Endothelial cell (in vitro differentiated cells): ENCODE data around the gene SCT. TPM values are rescaled to one million over a fixed set of nuclear protein-coding genes. Genes with fewer than 3 reads are reported as not detected.

ENCODE experiments used
- DNase-seq: peaks from one replicate; pipeline ENCODE4 v3.0.0; 2021; ENCODE audit warnings: low spot score
- H3K27ac Mint-ChIP-seq: one replicate; pipeline ENCODE4 v1.8.0; 2021; ENCODE audit warnings: mixed read lengths, inconsistent platforms; ENCODE audit not compliant: unreplicated experiment
- H3K27me3 Mint-ChIP-seq: one replicate; pipeline ENCODE4 v1.8.0; 2021; ENCODE audit warnings: mild to moderate bottlenecking, moderate library complexity, mixed read lengths, inconsistent platforms; ENCODE audit not compliant: unreplicated experiment
- H3K36me3 Mint-ChIP-seq: one replicate; pipeline ENCODE4 v1.8.0; 2021; ENCODE audit warnings: mild to moderate bottlenecking, low read depth, mixed read lengths, inconsistent platforms; ENCODE audit not compliant: unreplicated experiment
- H3K4me1 Mint-ChIP-seq: one replicate; pipeline ENCODE4 v1.8.0; 2021; ENCODE audit warnings: mild to moderate bottlenecking, mixed read lengths, inconsistent platforms; ENCODE audit not compliant: unreplicated experiment
- H3K4me3 Mint-ChIP-seq: one replicate; pipeline ENCODE4 v1.8.0; 2021; ENCODE audit warnings: mild to moderate bottlenecking, mixed read lengths, inconsistent platforms; ENCODE audit not compliant: unreplicated experiment
- H3K9me3 Mint-ChIP-seq: one replicate; pipeline ENCODE4 v1.8.0; 2021; ENCODE audit warnings: mixed read lengths, inconsistent platforms; ENCODE audit not compliant: unreplicated experiment
- total RNA-seq: library from RNA; stranded (reverse); fragmentation: NEBNext Ultra II Directional; extraction: Animal tissue kit (Norgen Biotek cat#: 25700); gene quantifications from one replicate; pipeline ENCODE4 v1.2.1, GENCODE V29; 2021; ENCODE audit not compliant: unreplicated experiment
- TF ChIP-seq, protein P1 (sequence below): fragments of 200-600 bp; sonication (generic); IDR thresholded peaks from one replicate; pipeline ENCODE4 v1.5.0; 2021; ENCODE audit warnings: antibody characterized with exemption; ENCODE audit not compliant: unreplicated experiment

Gene SCT
- total RNA-seq, 1 donor from 2014 or later = 1.8 TPM

DNA sequence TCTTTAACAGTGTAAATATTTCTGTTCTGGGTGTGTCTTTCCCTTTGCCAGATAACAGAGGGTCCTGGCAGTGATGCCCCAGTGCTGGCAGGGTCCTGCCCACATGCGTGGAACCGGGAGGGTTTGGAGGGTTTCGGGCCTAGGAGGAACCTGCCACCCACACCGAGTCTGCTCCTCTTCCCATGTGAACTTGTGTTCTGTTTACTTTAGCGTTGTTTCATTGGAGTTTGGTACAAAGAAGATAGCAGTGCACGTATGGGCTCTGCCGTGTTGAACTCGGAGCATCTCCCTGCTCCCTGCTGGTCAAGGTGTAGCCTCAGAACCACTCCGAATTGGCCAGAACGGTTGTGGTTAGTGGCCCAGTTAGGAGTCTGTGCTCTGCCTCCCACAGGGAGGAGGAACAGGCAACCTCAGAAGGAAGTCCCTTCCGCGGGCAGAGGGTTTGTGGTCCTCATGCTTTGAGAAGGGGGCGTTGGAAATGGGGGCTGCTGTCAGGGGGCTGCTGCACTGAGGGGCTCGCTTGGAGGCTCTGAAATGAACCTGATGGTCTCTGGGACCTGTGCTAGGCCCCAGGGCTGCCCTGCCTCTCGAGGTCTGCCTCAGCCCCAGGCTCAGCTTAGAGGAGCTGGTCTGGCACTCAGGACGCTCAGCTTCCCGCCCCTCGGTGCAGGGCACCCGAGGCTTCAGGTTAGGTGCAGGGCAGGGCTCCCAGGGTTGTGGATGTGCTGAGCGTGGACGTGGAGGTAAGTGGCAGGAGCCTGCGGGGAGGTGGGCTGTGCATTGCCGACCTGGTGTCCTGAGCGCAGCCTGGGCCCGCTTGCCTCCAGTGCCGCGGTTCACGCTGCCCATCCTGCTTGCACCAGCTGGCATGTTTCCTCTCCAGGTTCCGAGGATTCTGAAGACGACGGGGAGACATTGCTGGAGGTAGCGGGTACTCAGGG lies 40.3 kb downstream of the SCT start:
- Mint-ChIP-seq H3K27me3 (peaks cover 10% of the 10 kb centered on the region), H3K9me3 (no peaks in the 10 kb centered on the region), H3K4me3 (peak overlapping the region; percentile 49), H3K4me1 (peaks cover 6% of the 10 kb centered on the region), H3K27ac (no peak overlapping the region), H3K36me3 (peaks cover 24% of the 10 kb centered on the region)
- TF ChIP-seq, protein P1, sequence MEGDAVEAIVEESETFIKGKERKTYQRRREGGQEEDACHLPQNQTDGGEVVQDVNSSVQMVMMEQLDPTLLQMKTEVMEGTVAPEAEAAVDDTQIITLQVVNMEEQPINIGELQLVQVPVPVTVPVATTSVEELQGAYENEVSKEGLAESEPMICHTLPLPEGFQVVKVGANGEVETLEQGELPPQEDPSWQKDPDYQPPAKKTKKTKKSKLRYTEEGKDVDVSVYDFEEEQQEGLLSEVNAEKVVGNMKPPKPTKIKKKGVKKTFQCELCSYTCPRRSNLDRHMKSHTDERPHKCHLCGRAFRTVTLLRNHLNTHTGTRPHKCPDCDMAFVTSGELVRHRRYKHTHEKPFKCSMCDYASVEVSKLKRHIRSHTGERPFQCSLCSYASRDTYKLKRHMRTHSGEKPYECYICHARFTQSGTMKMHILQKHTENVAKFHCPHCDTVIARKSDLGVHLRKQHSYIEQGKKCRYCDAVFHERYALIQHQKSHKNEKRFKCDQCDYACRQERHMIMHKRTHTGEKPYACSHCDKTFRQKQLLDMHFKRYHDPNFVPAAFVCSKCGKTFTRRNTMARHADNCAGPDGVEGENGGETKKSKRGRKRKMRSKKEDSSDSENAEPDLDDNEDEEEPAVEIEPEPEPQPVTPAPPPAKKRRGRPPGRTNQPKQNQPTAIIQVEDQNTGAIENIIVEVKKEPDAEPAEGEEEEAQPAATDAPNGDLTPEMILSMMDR = no peak
- DNase-seq = no peak

DNA sequence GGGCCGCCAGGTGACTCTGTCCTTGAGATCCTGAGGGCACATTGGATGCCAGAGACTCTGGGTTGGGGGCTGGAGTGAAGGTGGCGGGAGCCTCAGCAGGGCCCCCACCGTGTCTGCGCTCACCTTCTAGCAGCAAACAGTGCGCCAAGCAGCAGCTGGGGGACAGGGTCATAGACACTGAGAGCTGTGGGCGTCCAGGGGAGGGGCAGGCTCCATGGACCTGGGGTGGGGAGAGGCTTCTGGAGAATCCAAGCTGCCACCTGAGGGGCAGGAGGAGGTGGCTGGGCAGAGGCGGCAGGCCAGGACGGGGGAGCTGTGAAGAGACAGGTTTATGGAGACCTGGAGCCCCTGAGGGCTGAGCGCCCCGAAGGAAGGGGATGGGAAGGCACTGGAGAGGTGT lies 42.7 kb downstream of the SCT start:
- peaks cover 15% of the 10 kb centered on the region for H3K36me3 Mint-ChIP-seq
- H3K4me3 Mint-ChIP-seq = no peak overlapping the region
- no peak for DNase-seq
- TF ChIP-seq, protein P1 = no peak
- H3K9me3 Mint-ChIP-seq = no peaks in the 10 kb centered on the region
- H3K4me1 Mint-ChIP-seq = peaks cover 8% of the 10 kb centered on the region
- no peak overlapping the region for H3K27ac Mint-ChIP-seq
- H3K27me3 Mint-ChIP-seq = peaks cover 5% of the 10 kb centered on the region

DNA sequence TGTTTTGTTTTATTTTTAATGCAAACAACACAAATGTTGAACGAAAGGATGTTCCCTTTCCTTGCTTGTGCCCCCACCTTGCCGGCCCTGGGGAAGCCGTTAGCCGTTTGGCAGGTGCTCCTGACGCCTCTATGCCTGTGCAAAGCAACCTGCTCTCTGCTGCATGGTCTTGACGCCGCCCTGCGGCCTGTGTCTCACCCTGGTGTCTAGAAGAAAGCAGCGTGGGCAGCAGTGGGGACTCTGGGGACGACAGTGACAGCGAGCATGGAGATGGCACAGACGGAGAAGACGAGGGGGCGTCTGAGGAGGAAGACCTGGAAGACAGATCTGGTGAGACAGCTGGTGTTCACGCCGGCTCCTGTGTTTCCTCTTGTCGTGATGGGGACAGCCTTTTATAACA lies 45.2 kb downstream of the SCT start:
- no peak overlapping the region for H3K4me3 Mint-ChIP-seq
- TF ChIP-seq, protein P1 = no peak
- H3K9me3 Mint-ChIP-seq = no peaks in the 10 kb centered on the region
- H3K36me3 Mint-ChIP-seq = peaks cover 7% of the 10 kb centered on the region
- peaks cover 15% of the 10 kb centered on the region for H3K4me1 Mint-ChIP-seq
- DNase-seq = no peak
- no peak overlapping the region for H3K27ac Mint-ChIP-seq
- peaks cover 5% of the 10 kb centered on the region for H3K27me3 Mint-ChIP-seq

DNA sequence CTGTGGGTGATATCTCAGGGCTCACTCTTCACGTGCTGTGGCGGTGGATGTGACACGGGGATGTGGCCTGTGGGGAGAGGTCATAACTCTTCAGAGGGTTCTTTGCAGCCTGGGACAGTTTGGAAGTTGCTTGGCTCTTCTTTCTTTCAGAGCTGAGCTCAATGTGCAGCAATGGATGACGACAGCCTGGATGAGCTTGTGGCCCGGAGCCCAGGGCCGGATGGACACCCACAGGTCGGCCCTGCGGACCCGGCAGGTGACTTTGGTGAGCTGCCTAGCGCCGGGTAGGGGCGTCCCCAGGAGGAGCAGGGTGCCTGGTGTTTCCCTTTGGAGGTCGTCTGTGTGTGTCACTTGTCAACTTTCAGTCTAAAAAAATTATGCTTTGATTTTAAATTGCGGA lies 45.6 kb downstream of the SCT start:
- Mint-ChIP-seq H3K36me3 (peaks cover 5% of the 10 kb centered on the region), H3K27me3 (peaks cover 5% of the 10 kb centered on the region), H3K27ac (peak overlapping the region; percentile 32), H3K4me1 (peaks cover 15% of the 10 kb centered on the region), H3K4me3 (no peak overlapping the region), H3K9me3 (no peaks in the 10 kb centered on the region)
- DNase-seq = no peak
- TF ChIP-seq, protein P1 = no peak
